Measurements from ENCODE around the gene STEAP4.
"Not testable (repeated sequence)": the region's sequence is repeated elsewhere in the genome, so short reads cannot be mapped to it uniquely, and the experiment has no call there.

The STEAP4 gene

DNA sequence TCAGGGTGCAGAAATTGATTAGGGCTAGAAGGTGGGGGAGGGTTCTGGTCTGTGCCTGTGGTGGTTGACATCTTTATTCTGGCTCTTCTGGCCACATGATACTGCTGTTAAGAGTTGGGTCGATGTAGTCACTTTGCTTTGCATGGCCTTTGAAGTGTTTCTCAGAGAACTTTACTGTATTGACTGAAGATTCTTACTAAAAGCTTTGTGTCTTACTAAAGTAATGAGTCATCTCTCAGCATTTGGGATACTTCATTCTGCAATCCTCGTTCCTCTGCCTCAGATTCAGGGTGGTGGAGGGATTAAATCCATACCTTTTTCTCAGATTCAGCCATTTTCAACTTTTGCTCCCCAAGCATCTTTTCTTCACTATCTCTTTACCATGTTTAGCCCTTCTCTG lies 38.6 kb downstream of the STEAP4 start:
- DNase-seq (ENCODE audit: low spot score), result no peak

DNA sequence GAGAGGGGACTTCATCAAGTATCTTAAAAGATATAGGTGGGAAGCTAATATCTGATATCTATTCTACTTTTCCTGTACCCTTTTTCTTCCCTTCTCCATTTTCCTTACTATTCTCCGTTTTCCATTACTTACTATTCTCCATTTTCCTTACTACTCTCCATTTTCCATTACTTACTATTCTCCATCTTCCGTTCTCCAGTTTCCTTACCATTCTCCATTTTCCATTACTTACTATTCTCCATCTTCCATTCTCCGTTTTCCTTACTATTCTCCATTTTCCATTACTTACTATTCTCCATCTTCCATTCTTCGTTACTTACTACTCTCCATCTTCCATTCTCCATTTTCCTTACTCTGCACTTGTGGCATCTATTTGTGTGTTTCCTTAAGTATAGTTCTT lies 39.3 kb downstream of the STEAP4 start:
- no peak for DNase-seq (ENCODE audit: low spot score)

DNA sequence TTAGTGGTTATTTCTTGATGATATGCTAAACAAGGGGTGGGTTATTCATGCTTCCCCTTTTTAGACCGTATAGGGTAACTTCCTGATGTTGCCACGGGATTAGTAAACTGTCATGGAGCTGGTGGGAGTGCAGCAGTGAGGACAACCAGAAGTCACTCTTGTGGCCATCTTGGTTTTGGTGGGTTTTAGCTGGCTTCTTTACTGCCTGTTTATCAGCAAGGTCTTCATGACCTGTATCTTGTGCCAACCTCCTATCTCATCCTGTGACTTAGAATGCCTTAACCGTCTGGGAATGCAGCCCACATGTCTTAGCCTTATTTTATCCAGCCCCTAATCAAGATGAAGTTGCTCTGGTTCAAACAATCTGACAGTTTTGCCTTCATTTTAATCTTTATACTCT lies 41.7 kb downstream of the STEAP4 start:
- not testable (repeated sequence) for DNase-seq (ENCODE audit: low spot score)

DNA sequence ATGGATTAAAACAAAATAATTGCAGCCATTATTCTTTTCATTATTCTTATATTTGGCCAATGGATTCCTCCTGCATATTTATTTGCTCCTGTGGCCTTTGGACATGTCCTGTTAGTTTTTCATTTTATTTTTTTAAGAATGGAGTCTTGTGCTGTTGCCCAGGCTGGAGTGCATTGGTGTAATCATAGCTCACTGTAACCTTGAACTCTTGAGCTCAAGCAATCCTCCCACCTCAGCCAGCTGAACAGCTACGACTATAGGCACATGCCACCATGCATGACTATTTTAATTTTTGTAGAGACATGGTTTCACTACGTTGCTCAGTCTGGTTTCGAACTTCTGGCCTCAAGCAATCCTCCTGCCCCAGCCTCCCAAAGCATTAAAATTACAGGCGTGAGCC lies 44.1 kb downstream of the STEAP4 start:
- DNase-seq (ENCODE audit: low spot score), result no peak

- no peak for DNase-seq (ENCODE audit: low spot score)
Observed at GRCh38 chr7:88260719-88261118, 46.0 kb downstream of the STEAP4 start.

DNA sequence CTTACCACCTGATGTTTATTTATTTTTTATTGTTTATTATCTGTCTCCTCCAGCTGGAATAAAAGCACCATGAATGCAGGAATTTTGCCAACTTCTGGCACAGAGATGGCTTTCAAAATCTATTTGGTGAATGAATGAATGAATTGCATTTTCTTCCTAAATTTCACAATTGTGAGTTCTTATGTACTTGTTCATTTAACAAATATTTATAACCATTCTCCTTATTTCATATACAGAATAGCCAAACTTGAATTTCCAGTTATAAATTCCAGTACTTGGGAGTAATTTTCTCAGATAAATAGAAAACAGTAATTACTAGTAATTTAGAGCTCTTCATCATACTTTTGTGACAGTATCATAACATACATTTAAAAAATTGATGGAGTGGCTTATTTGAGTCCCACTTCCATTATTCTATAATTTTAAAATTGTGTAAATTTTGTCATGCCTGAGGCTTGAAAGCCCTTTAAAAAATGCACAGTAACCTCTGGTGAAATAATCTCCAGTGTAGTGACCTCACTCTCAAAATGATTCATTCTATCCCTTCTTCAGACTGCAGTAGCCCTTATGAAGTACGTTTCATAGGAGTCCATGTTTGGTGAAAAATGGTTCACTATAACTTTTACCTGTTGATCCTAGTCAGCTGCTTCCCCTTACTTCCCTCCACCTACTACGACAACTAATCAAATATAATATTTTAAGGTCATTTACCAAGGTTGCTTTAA lies 46.9 kb downstream of the STEAP4 start:
- no peak for DNase-seq (ENCODE audit: low spot score)

DNA sequence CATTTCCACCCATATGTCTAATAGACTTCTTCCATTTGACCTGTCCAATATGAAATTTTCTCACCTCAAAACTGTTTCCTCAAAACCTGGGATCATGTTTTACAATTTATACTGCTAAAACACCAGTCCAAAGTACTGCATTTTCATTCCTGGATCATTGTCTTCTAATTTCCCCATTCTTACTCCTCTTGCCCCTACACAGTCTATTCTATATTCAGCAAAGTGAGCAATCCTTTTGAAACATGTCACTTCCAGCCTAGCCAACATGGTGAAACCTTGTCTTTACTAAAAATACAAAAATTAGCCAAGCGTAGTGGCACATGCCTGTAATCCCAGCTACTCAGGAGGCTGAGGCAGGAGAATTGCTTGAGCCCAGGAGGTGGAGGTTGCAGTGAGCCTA lies 48.4 kb downstream of the STEAP4 start:
- not testable (repeated sequence) for DNase-seq (ENCODE audit: low spot score)

GRCh38 chr7:88256906-88257305 lies 49.8 kb downstream of the STEAP4 start:
- no peak for DNase-seq (ENCODE audit: low spot score)

- DNase-seq (ENCODE audit: low spot score), result no peak
Observed at GRCh38 chr7:88254721-88255424, 51.8 kb downstream of the STEAP4 start.

DNA sequence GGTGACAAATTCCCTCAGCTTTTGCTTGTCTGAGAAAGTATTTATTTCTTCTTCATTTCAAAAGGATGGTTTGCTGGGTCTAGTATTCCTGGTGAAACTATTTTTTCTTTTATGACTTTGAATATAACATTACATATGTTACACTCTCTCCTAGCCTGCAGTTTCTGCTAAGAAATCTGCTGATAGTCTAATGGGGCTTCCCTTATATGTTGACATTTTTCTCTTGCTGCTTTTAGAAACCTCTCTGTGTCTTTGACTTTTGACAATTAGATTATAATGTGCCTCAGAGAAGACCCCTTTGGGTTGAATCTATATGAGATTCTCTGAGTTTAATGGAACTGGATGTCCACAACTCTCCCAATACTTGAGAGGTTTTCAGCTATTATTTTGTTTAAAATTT lies 53.1 kb downstream of the STEAP4 start:
- DNase-seq (ENCODE audit: low spot score), result no peak

- no peak for DNase-seq (ENCODE audit: low spot score)
Observed at GRCh38 chr7:88244258-88244657, 62.4 kb downstream of the STEAP4 start.

GRCh38 chr7:88243345-88243909 lies 63.3 kb downstream of the STEAP4 start:
- peak; percentile 19 for DNase-seq (ENCODE audit: low spot score)

DNA sequence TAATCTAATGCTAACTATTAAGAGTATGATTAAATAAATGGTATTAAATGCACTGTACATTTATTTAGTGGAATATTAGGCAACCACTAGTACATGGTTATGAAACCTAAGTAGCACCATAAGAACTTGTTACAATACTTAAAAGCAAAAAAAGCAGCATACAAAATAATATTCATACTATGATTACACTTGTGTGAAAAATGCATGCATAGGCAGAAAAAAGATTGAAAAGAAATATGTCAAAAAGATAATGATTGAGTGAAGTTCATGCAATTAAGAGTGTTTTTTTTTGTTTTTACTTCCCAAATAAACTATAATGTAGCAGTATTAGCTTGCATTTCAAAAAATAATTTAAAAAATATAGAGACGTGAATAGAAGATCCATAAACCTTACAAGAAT lies 66.8 kb downstream of the STEAP4 start:
- no peak for DNase-seq (ENCODE audit: low spot score)

DNA sequence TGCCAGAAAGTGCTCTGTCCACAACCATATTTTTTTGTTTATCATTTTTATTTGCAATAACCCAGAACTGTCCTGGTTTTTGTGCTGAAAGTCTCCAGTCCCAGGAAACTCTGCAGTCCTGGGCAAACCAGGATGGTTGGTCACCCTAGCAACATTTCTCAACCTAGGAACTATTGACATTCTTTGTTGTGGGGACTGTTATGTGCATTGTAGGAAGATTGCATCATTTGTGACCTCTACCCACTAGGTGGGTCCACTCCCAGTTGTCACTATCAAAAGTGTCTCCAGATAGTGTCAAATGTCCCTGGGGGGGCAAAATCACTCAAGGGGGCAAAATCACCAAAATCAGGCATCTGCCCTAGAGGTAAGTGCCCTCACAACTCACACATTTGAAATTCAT lies 72.9 kb downstream of the STEAP4 start:
- no peak for DNase-seq (ENCODE audit: low spot score)

DNA sequence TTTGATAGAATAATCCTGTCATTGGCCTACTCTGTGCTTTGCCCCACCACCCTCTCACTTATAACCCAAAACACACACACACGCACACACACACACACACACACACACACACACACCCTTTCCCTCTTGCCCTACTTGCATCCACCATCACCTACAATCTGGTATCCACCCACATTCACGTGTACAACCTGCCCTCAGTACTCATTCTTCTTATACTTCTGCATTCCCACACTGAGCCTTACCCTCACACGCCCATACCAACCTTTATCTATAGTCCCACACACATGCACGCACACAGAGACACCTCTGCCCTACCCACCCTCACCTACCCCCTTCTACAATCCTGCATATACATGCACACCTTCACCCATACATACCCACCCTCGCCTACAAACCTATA lies 76.0 kb downstream of the STEAP4 start:
- DNase-seq (ENCODE audit: low spot score), result no peak

- no peak for DNase-seq (ENCODE audit: low spot score)
Observed at GRCh38 chr7:88229302-88229995, 77.2 kb downstream of the STEAP4 start.

- no peak for DNase-seq (ENCODE audit: low spot score)
Observed at GRCh38 chr7:88226886-88227516, 79.7 kb downstream of the STEAP4 start.

- DNase-seq (ENCODE audit: low spot score), result no peak
Observed at GRCh38 chr7:88226201-88226600, 80.5 kb downstream of the STEAP4 start.

GRCh38 chr7:88224601-88225275 lies 82.0 kb downstream of the STEAP4 start:
- DNase-seq (ENCODE audit: low spot score), result no peak

DNA sequence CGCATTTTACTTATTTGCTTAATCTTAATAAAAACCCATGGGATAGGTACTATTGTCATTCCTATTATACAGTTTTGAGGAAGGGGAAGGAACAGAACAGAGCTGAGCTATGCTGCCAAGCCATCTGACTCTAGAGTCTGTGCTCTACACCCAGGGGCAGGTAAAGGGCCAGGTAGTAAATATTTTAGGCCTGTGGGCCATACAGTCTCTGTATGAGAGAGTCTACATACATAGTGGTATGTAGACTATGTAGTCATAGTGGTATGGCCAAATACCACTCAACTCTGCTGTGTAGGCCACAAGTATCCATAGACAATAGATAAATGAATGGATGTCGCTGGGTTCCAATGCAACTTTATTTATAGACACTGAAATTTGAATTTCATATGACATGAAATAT lies 83.4 kb downstream of the STEAP4 start:
- DNase-seq (ENCODE audit: low spot score), result no peak

Data from HuH-7.5 (cell line).